ENCODE data around the gene POLR2C. TPM values are rescaled to one million over a fixed set of nuclear protein-coding genes. Genes with fewer than 3 reads are reported as not detected.

Gene POLR2C
- total RNA-seq, 1 experiment from 2014 or later: 85.6 TPM

GRCh38 chr16:57479205-57479975, 16.9 kb downstream of the POLR2C start:
- no peak overlapping the region for H3K27ac ChIP-seq (ENCODE audit: insufficient read length, low read depth, low read length)
- no CpG with 5 or more reads among the region's 36 CpGs for WGBS (ENCODE audit: extremely low coverage, insufficient read length, low lambda C conversion rate)
- Mint-ChIP-seq H3K27ac (no peak overlapping the region), H3K9me3 (no peaks in the 10 kb centered on the region), H3K27me3 (ENCODE audit: low read depth) (peaks cover 16% of the 10 kb centered on the region), H3K4me1 (peaks cover 25 to 56% of the 10 kb centered on the region in 2 experiments), H3K36me3 (ENCODE audit: insufficient read depth in 1 of 3, low read depth in 3 of 3) (peaks cover 0 to 6% (median 4%) of the 10 kb centered on the region in 3 experiments; a peak in 4 of 7 replicates), H3K4me3 (peak overlapping the region; percentile 75 to 86)
- TF ChIP-seq, protein P1, sequence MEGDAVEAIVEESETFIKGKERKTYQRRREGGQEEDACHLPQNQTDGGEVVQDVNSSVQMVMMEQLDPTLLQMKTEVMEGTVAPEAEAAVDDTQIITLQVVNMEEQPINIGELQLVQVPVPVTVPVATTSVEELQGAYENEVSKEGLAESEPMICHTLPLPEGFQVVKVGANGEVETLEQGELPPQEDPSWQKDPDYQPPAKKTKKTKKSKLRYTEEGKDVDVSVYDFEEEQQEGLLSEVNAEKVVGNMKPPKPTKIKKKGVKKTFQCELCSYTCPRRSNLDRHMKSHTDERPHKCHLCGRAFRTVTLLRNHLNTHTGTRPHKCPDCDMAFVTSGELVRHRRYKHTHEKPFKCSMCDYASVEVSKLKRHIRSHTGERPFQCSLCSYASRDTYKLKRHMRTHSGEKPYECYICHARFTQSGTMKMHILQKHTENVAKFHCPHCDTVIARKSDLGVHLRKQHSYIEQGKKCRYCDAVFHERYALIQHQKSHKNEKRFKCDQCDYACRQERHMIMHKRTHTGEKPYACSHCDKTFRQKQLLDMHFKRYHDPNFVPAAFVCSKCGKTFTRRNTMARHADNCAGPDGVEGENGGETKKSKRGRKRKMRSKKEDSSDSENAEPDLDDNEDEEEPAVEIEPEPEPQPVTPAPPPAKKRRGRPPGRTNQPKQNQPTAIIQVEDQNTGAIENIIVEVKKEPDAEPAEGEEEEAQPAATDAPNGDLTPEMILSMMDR (conservative IDR thresholded peaks at IDR 0.05): no peak
- H4K5ac ChIP-seq (ENCODE audit: insufficient read length, low read depth, low read length): no peak overlapping the region
- no peak overlapping the region for H2BK120ac ChIP-seq (ENCODE audit: low read depth, low read length, poor library complexity, severe bottlenecking)
- H4K8ac ChIP-seq (replicated peaks; ENCODE audit: insufficient read length, low read depth, low read length): no peak overlapping the region
- H4K20me1 ChIP-seq (ENCODE audit: control insufficient read depth, insufficient read depth, insufficient read length): no peaks in the 10 kb centered on the region
- no peak overlapping the region for H2BK5ac ChIP-seq (ENCODE audit: insufficient read length, low read length)
- H3K14ac ChIP-seq (ENCODE audit: insufficient read depth, low read length): no peak overlapping the region; the same call in 1 of the 2 replicates
- H2BK15ac ChIP-seq (ENCODE audit: low read depth, low read length): no peak overlapping the region
- no peak overlapping the region for H2BK20ac ChIP-seq (ENCODE audit: low read depth, low read length, poor library complexity, severe bottlenecking)
- no peak overlapping the region for H2AFZ ChIP-seq (ENCODE audit: low read length)
- H4K91ac ChIP-seq (ENCODE audit: insufficient read length, low read depth, low read length): no peak overlapping the region
- no peak overlapping the region for H3K4ac ChIP-seq (ENCODE audit: low read depth, low read length)
- H2AK5ac ChIP-seq (ENCODE audit: insufficient read length, low read length): no peak overlapping the region
- H3K79me2 ChIP-seq (ENCODE audit: insufficient read depth, low read length): no peaks in the 10 kb centered on the region
- H2BK12ac ChIP-seq (ENCODE audit: insufficient read length, low read depth, low read length): no peak overlapping the region
- H3K23me2 ChIP-seq (ENCODE audit: insufficient read length, low read depth, low read length, poor library complexity, severe bottlenecking): peaks cover 8% of the 10 kb centered on the region
- no peaks in the 10 kb centered on the region for H3K9me3 ChIP-seq (ENCODE audit: control insufficient read depth, low read depth, low read length)
- peak overlapping the region; percentile 77 for H3K4me2 ChIP-seq (ENCODE audit: insufficient read depth, insufficient read length, low read length)
- H3K4me1 ChIP-seq (ENCODE audit: insufficient read depth, low read length): peaks cover 7% of the 10 kb centered on the region; the same call in 1 of the 2 replicates
- no peak overlapping the region for H3K56ac ChIP-seq (ENCODE audit: insufficient read length, low read depth, low read length)
- no peak overlapping the region for H3K18ac ChIP-seq (ENCODE audit: insufficient read length, low read depth, low read length)
- DNase-seq: peak; percentile 80
- no peak overlapping the region for H3K23ac ChIP-seq (ENCODE audit: insufficient read length, low read depth, low read length)
- no peak overlapping the region for H3T11ph ChIP-seq (ENCODE audit: low read length)
- no peaks in the 10 kb centered on the region for H3K79me1 ChIP-seq (ENCODE audit: insufficient read depth, low read depth, low read length, poor library complexity, severe bottlenecking)
- H3K27me3 ChIP-seq (ENCODE audit: insufficient read depth, low read length): no peaks in the 10 kb centered on the region
- H3K9ac ChIP-seq (ENCODE audit: extremely low read depth, insufficient read length, low read length): no peak overlapping the region

All from H9 (cell line).